Breast epithelium (tissue), 4 donors: Measurements from ENCODE around the gene LDLRAD3. TPM values are rescaled to one million over a fixed set of nuclear protein-coding genes. Genes with fewer than 3 reads are reported as not detected.

Experiments
- DNase-seq, 2 donors: peaks; one replicate each; pipeline ENCODE4 v3.0.0-alpha.2; 2019; ENCODE audit warnings: low spot score in 2 of 2
- H3K27ac ChIP-seq, 2 donors: fragments of 200-600 bp; sonication (generic) in 1 of 2; one replicate each; pipeline ENCODE4 v1.5.1; 2016 to 2019; ENCODE audit warnings: mild to moderate bottlenecking in 1 of 2
- H3K27me3 ChIP-seq, 2 donors: fragments of 200-600 bp; sonication (generic) in 1 of 2; one replicate each; pipeline versions ENCODE4 v1.5.1 to v1.6.0; 2017 to 2019; ENCODE audit warnings: control low read depth in 1 of 2, mild to moderate bottlenecking in 1 of 2
- H3K36me3 ChIP-seq: fragments of 200-600 bp; one replicate; pipeline ENCODE4 v1.5.1; 2019
- H3K4me1 ChIP-seq, 2 donors: fragments of 200-600 bp; sonication (generic); one replicate each; pipeline ENCODE4 v1.5.1; 2016 to 2019; ENCODE audit warnings: control low read depth in 1 of 2
- H3K4me3 ChIP-seq, 3 donors: fragments of 200-600 bp; sonication (generic); 1 replicate in 2 of 3; 2 replicates in 1 of 3; pipeline ENCODE4 v1.5.1; 2016 to 2019; ENCODE audit warnings: mild to moderate bottlenecking in 3 of 3, moderate library complexity in 2 of 3
- H3K9me3 ChIP-seq, 2 donors: fragments of 200-600 bp; sonication (generic) in 1 of 2; one replicate each; pipeline ENCODE4 v1.5.1; 2016 to 2019; ENCODE audit warnings: control low read depth in 1 of 2
- CTCF ChIP-seq, 3 donors: fragments of 450-650 bp; IDR thresholded peaks; one replicate each; pipeline ENCODE4 v1.5.1; 2016 to 2017; ENCODE audit warnings: antibody characterized with exemption in 3 of 3, mild to moderate bottlenecking in 3 of 3, moderate library complexity in 3 of 3
- POLR2A ChIP-seq: fragments of 450-650 bp; IDR thresholded peaks from one replicate; pipeline ENCODE4 v1.6.1; 2016; ENCODE audit warnings: antibody characterized with exemption, mild to moderate bottlenecking, moderate library complexity
- POLR2AphosphoS5 ChIP-seq, 3 donors: sonication (generic); formaldehyde crosslinking; IDR thresholded peaks; one replicate each; pipeline ENCODE4 v1.6.1; 2017; ENCODE audit warnings: antibody characterized with exemption in 3 of 3
- intact Hi-C: fragments of 100-400 bp; cut with DNase I; formaldehyde crosslinking; loops from one replicate; pipeline ENCODE4 v1.15.1; 2023; ENCODE audit warnings: low total_unique reads
- total RNA-seq, 3 donors: library from RNA; depleted of rRNA; stranded (reverse); fragments of >200 nt; gene quantifications; one replicate each; pipeline ENCODE4 v1.1.0, GENCODE V29; 2016

LDLRAD3 gene
- total RNA-seq, 3 donors from 2014 or later, result 20.3 to 45.4 (median 40.6) TPM

- Histone ChIP-seq H3K4me1 (no peaks in the 10 kb centered on the region), H3K27me3 (no peaks in the 10 kb centered on the region), H3K27ac (no peak overlapping the region), H3K4me3 (no peak overlapping the region), H3K9me3 (no peaks in the 10 kb centered on the region), H3K36me3 (no peaks in the 10 kb centered on the region)
- no peak for DNase-seq
- intact Hi-C loops, result no loop called here
- TF ChIP-seq POLR2A, result no peak
- no peak for TF ChIP-seq CTCF (IDR thresholded peaks at IDR 0.05)
- no peak for TF ChIP-seq POLR2AphosphoS5 (IDR thresholded peaks at IDR 0.05)
These were observed 297.6 kb downstream of the LDLRAD3 start for GRCh38 chr11:36241497-36241896.

- intact Hi-C loops, result no loop called here
- H3K27ac ChIP-seq, result no peak overlapping the region
- no peak overlapping the region for H3K4me3 ChIP-seq
- H3K36me3 ChIP-seq, result no peaks in the 10 kb centered on the region
- TF ChIP-seq POLR2AphosphoS5 (IDR thresholded peaks at IDR 0.05) (no peak), POLR2A (no peak), CTCF (IDR thresholded peaks at IDR 0.05) (no peak)
- DNase-seq, result no peak
- H3K4me1 ChIP-seq, result no peaks in the 10 kb centered on the region
- no peaks in the 10 kb centered on the region for H3K9me3 ChIP-seq
- no peaks in the 10 kb centered on the region for H3K27me3 ChIP-seq
These were observed 299.8 kb downstream of the LDLRAD3 start for GRCh38 chr11:36243641-36244040.

GRCh38 chr11:36247493-36247892 lies 303.6 kb downstream of the LDLRAD3 start:
- peaks cover 0 to 5% of the 10 kb centered on the region in 2 donors for H3K9me3 ChIP-seq
- no peak overlapping the region for H3K27ac ChIP-seq
- H3K4me1 ChIP-seq, result no peaks in the 10 kb centered on the region
- H3K27me3 ChIP-seq, result no peaks in the 10 kb centered on the region
- no peak for TF ChIP-seq POLR2A
- no peak for TF ChIP-seq CTCF (IDR thresholded peaks at IDR 0.05)
- no peak for TF ChIP-seq POLR2AphosphoS5 (IDR thresholded peaks at IDR 0.05)
- no peak for DNase-seq
- H3K36me3 ChIP-seq, result no peaks in the 10 kb centered on the region
- intact Hi-C loops, result no loop called here
- no peak overlapping the region for H3K4me3 ChIP-seq

GRCh38 chr11:36248436-36248835 lies 304.6 kb downstream of the LDLRAD3 start:
- TF ChIP-seq POLR2A (no peak), POLR2AphosphoS5 (IDR thresholded peaks at IDR 0.05) (no peak), CTCF (IDR thresholded peaks at IDR 0.05) (no peak)
- no peaks in the 10 kb centered on the region for H3K27me3 ChIP-seq
- peaks cover 0 to 5% of the 10 kb centered on the region in 2 donors for H3K9me3 ChIP-seq
- H3K4me3 ChIP-seq, result no peak overlapping the region
- H3K27ac ChIP-seq, result no peak overlapping the region
- DNase-seq, result no peak
- intact Hi-C loops, result no loop called here
- H3K4me1 ChIP-seq, result no peaks in the 10 kb centered on the region
- no peaks in the 10 kb centered on the region for H3K36me3 ChIP-seq

- peaks cover 0 to 5% of the 10 kb centered on the region in 2 donors for H3K9me3 ChIP-seq
- no peaks in the 10 kb centered on the region for H3K36me3 ChIP-seq
- DNase-seq, result no peak
- no peak overlapping the region for H3K27ac ChIP-seq
- no peaks in the 10 kb centered on the region for H3K4me1 ChIP-seq
- TF ChIP-seq POLR2AphosphoS5 (IDR thresholded peaks at IDR 0.05), result no peak
- no peak for TF ChIP-seq POLR2A
- no peak for TF ChIP-seq CTCF (IDR thresholded peaks at IDR 0.05)
- no peaks in the 10 kb centered on the region for H3K27me3 ChIP-seq
- intact Hi-C loops, result no loop called here
- H3K4me3 ChIP-seq, result no peak overlapping the region
These were observed 305.4 kb downstream of the LDLRAD3 start for GRCh38 chr11:36249246-36249645.
